Stimulated activated naive CD4-positive, alpha-beta T cell (primary cell): Measurements from ENCODE around the gene OR6B1.

ENCODE experiments used
- DNase-seq, 6 experiments: peaks; one replicate each; lab custom pipeline; 2025; lab: John Stamatoyannopoulos, UW

Gene OR6B1

GRCh38 chr7:144000020-144000419 is at the start of gene OR6B1:
TSS of gene OR6B1 (plus strand) at chr7:144000320. CDS start at chr7:144003997, 3,677 bp downstream.
- no peak for DNase-seq

- DNase-seq, result no peak
Observed at GRCh38 chr7:143953421-143953820, 46.7 kb upstream of the OR6B1 start.

GRCh38 chr7:143954135-143954534 is 46.0 kb upstream of the OR6B1 start:
- no peak for DNase-seq

- DNase-seq, result no peak
Observed at GRCh38 chr7:143954544-143954943, 45.6 kb upstream of the OR6B1 start, which contains the start of gene OR2F1. TSS of gene OR2F1 (plus strand) at chr7:143954844. CDS start at chr7:143959971, 5,127 bp downstream.

GRCh38 chr7:143958781-143959180 is 41.3 kb upstream of the OR6B1 start:
- DNase-seq, result no peak

- DNase-seq, result no peak
Observed at GRCh38 chr7:143960813-143961610, 39.1 kb upstream of the OR6B1 start.

GRCh38 chr7:143965280-143965679 is 34.8 kb upstream of the OR6B1 start:
- no peak for DNase-seq

- no peak for DNase-seq
Observed at GRCh38 chr7:143967398-143967797, 32.7 kb upstream of the OR6B1 start.

GRCh38 chr7:143973870-143974416 is 26.2 kb upstream of the OR6B1 start:
- no peak for DNase-seq

- no peak for DNase-seq
Observed at GRCh38 chr7:143974459-143974858, 25.7 kb upstream of the OR6B1 start.

- DNase-seq, result no peak
Observed at GRCh38 chr7:143975617-143976016, 24.5 kb upstream of the OR6B1 start.

GRCh38 chr7:143978585-143978984 is 21.5 kb upstream of the OR6B1 start:
- DNase-seq, result no peak

- DNase-seq, result no peak
Observed at GRCh38 chr7:143979359-143979758, 20.8 kb upstream of the OR6B1 start.

GRCh38 chr7:143979998-143980397 is 20.1 kb upstream of the OR6B1 start:
- DNase-seq, result no peak

- no peak for DNase-seq
Observed at GRCh38 chr7:143980746-143981510, 19.2 kb upstream of the OR6B1 start.

GRCh38 chr7:143983960-143984359 is 16.2 kb upstream of the OR6B1 start:
- no peak for DNase-seq

GRCh38 chr7:143987513-143987912 is 12.6 kb upstream of the OR6B1 start:
- no peak for DNase-seq

GRCh38 chr7:143988976-143989745 is 11.0 kb upstream of the OR6B1 start:
- no peak for DNase-seq

- no peak for DNase-seq
Observed at GRCh38 chr7:143992670-143993069, 7.5 kb upstream of the OR6B1 start.

GRCh38 chr7:143993924-143994323 is 6.2 kb upstream of the OR6B1 start:
- DNase-seq, result no peak

- no peak for DNase-seq
Observed at GRCh38 chr7:144001543-144001942, 1.4 kb downstream of the OR6B1 start.

- DNase-seq, result no peak
Observed at GRCh38 chr7:144004703-144005102, 4.6 kb downstream of the OR6B1 start.
